Retina (tissue), 1 donor: ENCODE measurements around the gene NUAK2.

Experiments
- DNase-seq: peaks from one replicate; pipeline ENCODE4 v3.0.0-alpha.2; 2016

NUAK2 gene

DNA sequence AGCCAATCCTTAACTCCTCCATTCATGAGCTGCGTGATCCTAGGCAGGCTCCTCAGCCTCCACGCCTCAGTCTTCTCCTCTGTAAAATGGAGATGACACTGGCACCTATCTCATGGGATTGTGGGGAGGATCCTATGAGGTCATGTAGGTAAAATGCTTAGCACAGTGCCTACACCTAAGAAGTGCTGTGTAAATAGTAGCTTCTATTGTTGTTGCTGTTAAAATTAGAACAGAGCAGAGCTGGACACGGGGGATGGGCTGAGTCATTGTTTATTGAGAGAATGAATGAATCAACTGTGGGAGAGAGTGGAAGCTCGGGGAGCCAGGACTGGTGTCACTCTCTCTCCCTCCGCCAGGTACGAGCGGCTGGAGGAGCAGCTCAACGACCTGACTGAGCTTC is 50.8 kb downstream of the NUAK2 start:
- no peak for DNase-seq

GRCh38 chr1:205270271-205270670 is 51.3 kb downstream of the NUAK2 start:
- no peak for DNase-seq

DNA sequence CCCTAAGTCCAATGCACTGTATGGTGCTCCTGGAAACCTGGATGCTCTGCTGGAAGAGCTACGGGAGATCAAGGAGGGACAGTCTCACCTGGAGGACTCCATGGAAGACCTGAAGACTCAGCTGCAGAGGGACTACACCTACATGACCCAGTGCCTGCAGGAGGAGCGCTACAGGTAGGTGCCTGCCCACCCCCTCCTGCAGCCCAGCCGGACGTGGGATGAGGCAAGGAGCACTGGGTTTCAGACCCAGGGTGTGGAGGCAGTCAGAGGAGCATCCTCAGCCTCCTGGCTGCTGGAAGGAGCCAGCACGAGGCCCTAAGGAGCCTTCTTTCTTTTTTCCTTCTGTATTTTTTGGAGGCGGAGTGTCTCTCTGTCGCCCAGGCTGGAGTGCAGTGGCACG is 51.8 kb downstream of the NUAK2 start:
- DNase-seq: no peak

- no peak for DNase-seq
These were observed 52.5 kb downstream of the NUAK2 start for GRCh38 chr1:205268846-205269680.

- DNase-seq: no peak
These were observed 54.1 kb downstream of the NUAK2 start for GRCh38 chr1:205267306-205267902.

DNA sequence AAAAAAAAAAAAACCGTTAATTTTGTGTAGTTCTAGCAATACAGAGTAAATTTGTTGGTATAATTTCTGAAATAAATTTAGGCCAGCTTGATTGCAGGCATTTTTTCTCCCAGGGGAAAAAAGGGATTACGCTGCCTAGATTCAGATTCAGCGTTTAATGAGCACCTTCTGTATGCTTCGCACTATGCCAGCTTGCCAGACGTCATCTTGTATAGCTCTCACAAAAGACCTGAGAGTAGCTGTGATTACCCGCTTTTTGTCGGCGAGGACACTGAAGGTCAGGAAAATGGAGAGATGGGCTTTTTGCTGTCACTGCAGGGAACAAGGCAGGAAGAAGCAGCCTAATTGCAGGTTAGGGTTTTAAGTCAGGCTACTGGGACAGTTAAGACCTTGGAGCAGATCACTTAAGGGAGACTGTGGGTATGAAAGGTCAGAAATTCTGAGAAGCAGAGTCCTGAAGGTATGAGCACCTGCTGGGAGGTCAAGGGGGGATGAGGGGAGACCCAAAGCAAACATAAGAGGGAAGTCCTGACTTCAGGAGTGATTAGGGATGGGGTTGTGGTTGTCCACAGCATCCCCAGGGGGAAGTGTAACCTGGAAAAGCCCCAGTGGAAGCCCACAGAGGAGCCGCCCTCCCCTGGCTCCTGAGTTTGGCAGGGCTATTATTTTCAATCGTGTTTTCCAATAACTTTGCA is 54.8 kb downstream of the NUAK2 start:
- DNase-seq: no peak

- DNase-seq: no peak
These were observed 57.9 kb downstream of the NUAK2 start for GRCh38 chr1:205263580-205264190.

- no peak for DNase-seq
These were observed 58.8 kb downstream of the NUAK2 start for GRCh38 chr1:205262731-205263171.

- DNase-seq: no peak
These were observed 59.4 kb downstream of the NUAK2 start for GRCh38 chr1:205261946-205262691.

- no peak for DNase-seq
These were observed 60.4 kb downstream of the NUAK2 start for GRCh38 chr1:205260948-205261732.

DNA sequence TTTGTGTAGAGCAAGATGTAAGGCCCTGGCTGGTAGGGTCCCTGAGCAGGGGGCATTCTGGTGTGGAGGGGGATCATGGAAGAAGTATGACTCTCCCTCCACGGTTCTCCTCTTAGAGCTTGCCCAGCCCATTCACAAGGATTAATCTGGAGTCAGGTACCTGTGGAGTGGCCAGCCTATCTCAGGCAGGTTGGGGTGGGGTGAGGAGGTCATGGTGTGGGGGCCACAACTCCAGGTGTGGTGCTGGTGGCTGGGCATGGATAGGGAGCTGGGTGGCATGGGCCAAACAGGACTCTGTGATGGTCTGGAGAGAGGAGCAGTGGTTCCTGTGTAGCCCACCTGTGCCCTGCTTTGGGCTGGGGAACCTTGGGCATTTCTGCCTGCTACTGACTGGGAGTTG is 61.5 kb downstream of the NUAK2 start:
- DNase-seq: no peak

GRCh38 chr1:205259324-205259832 is 62.2 kb downstream of the NUAK2 start:
- DNase-seq: no peak

GRCh38 chr1:205258719-205259118 is 62.8 kb downstream of the NUAK2 start:
- no peak for DNase-seq

- no peak for DNase-seq
These were observed 63.3 kb downstream of the NUAK2 start for GRCh38 chr1:205258261-205258691.

DNA sequence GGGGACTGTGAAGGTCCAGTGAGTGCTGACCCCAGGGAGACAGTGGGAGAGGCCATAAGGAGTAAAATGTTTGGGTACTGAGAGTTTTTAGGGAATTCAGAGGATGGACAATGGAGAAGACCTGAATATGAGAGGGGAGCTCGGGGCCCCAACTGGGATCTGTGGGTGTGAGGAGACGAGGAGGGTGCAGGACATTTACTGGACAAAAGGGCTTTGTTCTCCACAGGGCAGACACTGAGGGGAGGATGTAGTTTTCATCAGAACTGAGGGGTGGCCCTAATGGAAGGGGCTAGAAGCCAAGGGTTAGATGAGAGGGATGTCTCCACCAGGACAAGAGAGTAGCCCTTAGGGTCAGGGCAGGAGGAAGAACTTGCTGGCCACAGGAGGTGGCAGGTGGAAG is 63.8 kb downstream of the NUAK2 start:
- no peak for DNase-seq

- DNase-seq: no peak
These were observed 64.5 kb downstream of the NUAK2 start for GRCh38 chr1:205256951-205257625.

DNA sequence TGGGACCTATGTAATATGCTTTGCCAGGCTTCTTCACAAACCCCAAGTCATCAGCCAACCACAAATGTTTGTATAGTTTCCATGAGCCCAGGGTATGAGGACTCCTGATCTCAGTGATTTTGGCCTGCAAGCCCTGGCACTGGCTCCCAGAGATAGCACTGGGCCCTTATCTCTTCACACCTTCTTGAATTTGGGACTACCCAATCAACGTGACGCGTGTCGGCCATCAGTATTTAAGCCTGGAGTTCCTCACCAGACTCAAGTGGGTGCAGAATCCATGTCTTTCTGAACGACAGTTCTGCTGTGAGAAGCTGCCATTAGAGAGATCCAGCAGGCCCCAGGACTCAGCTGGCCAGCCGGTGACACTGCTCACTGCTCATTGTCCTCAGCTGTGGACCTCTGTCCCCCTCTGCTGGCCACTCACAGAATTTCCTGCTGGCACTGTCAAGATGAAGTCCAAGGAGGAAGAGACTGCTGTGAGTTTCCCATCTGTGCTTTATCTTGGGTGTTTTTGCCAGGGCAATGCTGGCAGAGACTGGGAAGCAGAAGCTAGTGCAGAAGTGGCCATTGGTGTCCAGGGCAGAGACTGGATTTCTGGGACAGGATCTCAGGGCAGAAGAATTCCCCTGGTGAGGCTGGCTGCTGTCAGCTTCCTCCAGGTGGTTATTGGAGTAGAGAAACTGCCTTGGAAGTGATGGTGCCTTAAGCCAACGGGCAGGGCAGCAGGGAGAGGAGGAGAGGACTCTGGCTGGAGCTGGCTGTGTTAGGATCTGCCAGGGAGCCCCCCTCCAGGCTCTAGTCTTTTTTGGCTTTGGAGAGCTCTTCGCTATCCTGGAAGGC is 65.4 kb downstream of the NUAK2 start:
- peak; percentile 86 for DNase-seq
